HCT116 (cell line): Measurements from ENCODE around the gene TMA7. TPM values are rescaled to one million over a fixed set of nuclear protein-coding genes. Genes with fewer than 3 reads are reported as not detected.

Experiments used
- ATAC-seq: fragments of 200-7000 bp; cut with Tn5 transposase; 2 replicates; pipeline ENCODE4 v1.9.1; 2020; ENCODE audit warnings: mild to moderate bottlenecking, moderate library complexity
- BruUV-seq: library from RNA; stranded (reverse); fragments of 400-500 nt; replicated peaks from 2 replicates; lab custom pipeline; 2021; lab: Mats Ljungman, UMichigan
- CTCF ChIA-PET: fragments of 300-600 bp; sonication (Branson Sonifier 250); formaldehyde crosslinking; loops from one replicate; lab custom pipeline; 2021; ENCODE audit warnings: antibody characterized with exemption; lab: Charles Lee
- POLR2A ChIA-PET: fragments of 300-600, 350-600 bp; sonication (Branson Sonifier 250); formaldehyde crosslinking; loops from one replicate; lab custom pipeline; 2021; ENCODE audit warnings: antibody characterized with exemption; lab: Charles Lee
- RAD21 ChIA-PET, 2 experiments: fragments of 300-600 bp; sonication (Branson Sonifier 250); formaldehyde crosslinking; loops; one replicate each; lab custom pipeline; 2023; ENCODE audit warnings: low total read pairs in 2 of 2; ENCODE audit not compliant: uncharacterized antibody in 2 of 2, unreplicated experiment in 2 of 2, low non-redundant PET in 1 of 2; lab: Charles Lee
- DNase-seq: peaks from one replicate; pipeline ENCODE4 v3.0.0-alpha.2; 2010; ENCODE audit warnings: low read depth, low spot score
- H2AFZ ChIP-seq: fragments of 200-600 bp; shearing (Covaris generic), sonication (generic); 2 replicates; pipeline ENCODE4 v1.6.1; 2017; ENCODE audit warnings: low read depth, mixed run types, mixed read lengths, antibody characterized with exemption, low read length; ENCODE audit not compliant: poor library complexity, severe bottlenecking
- H3K27ac ChIP-seq: 2 replicates; pipeline ENCODE4 v1.5.1; 2012; ENCODE audit warnings: low read depth, low read length
- H3K27me3 ChIP-seq: fragments of 200-600 bp; sonication (generic); 2 replicates; pipeline ENCODE4 v1.6.1; 2016; ENCODE audit warnings: mixed run types, low read length, mixed read lengths; ENCODE audit not compliant: insufficient read depth
- H3K36me3 ChIP-seq, 2 experiments: fragments of 200-500 bp in 1 of 2; fragments of 200-600 bp in 1 of 2; sonication (Bioruptor generic) in 1 of 2; sonication (generic) in 1 of 2; 2 replicates each; pipeline versions ENCODE4 v1.5.1 to v1.6.1; 2014 to 2016; ENCODE audit warnings: low read length in 2 of 2, inconsistent platforms in 1 of 2, mixed read lengths in 1 of 2, mixed run types in 1 of 2; ENCODE audit not compliant: insufficient read depth in 2 of 2, control insufficient read depth in 1 of 2
- H3K4me1 ChIP-seq, 2 experiments: fragments of 200-600 bp in 1 of 2; sonication (generic) in 1 of 2; 2 replicates each; pipeline versions ENCODE4 v1.5.1 to v1.6.1; 2012 to 2017; ENCODE audit warnings: low read length in 2 of 2, inconsistent platforms in 1 of 2, mild to moderate bottlenecking in 1 of 2, mixed read lengths in 1 of 2, mixed run types in 1 of 2, moderate library complexity in 1 of 2; ENCODE audit not compliant: insufficient read depth in 2 of 2, control insufficient read depth in 1 of 2
- H3K4me2 ChIP-seq: fragments of 200-600 bp; sonication (generic); 2 replicates; pipeline ENCODE4 v1.6.1; 2017; ENCODE audit warnings: mixed run types, low read length, mixed read lengths
- H3K4me3 ChIP-seq, 2 experiments: fragments of 200-600 bp in 1 of 2; sonication (generic) in 1 of 2; replicated peaks in 1 of 2; 2 replicates each; pipeline ENCODE4 v1.5.1; 2011 to 2016; ENCODE audit warnings: low read length in 2 of 2, control low read depth in 1 of 2, low read depth in 1 of 2, mild to moderate bottlenecking in 1 of 2, mixed read lengths in 1 of 2, mixed run types in 1 of 2
- H3K79me2 ChIP-seq: fragments of 200-600 bp; sonication (generic); 2 replicates; pipeline ENCODE4 v1.6.1; 2017; ENCODE audit warnings: mild to moderate bottlenecking, mixed run types, low read length, moderate library complexity, mixed read lengths; ENCODE audit not compliant: insufficient read depth
- H3K9ac ChIP-seq: fragments of 200-600 bp; sonication (generic); 2 replicates; pipeline ENCODE4 v1.6.1; 2016; ENCODE audit warnings: low read length, mixed read lengths
- H3K9me2 ChIP-seq: fragments of 200-600 bp; sonication (generic), shearing (Covaris generic); 2 replicates; pipeline ENCODE4 v1.6.1; 2017; ENCODE audit warnings: mixed run types, mild to moderate bottlenecking, moderate library complexity; ENCODE audit not compliant: insufficient read depth
- H3K9me3 ChIP-seq, 2 experiments: fragments of 200-500 bp in 1 of 2; fragments of 200-600 bp in 1 of 2; sonication (Bioruptor generic) in 1 of 2; sonication (generic) in 1 of 2; 2 replicates each; pipeline ENCODE4 v1.6.1; 2014 to 2017; ENCODE audit warnings: low read length in 2 of 2, mixed read lengths in 2 of 2, inconsistent platforms in 1 of 2, low read depth in 1 of 2, mild to moderate bottlenecking in 1 of 2, mixed run types in 1 of 2, moderate library complexity in 1 of 2; ENCODE audit not compliant: control insufficient read depth in 1 of 2, insufficient read depth in 1 of 2
- H4K20me1 ChIP-seq: fragments of 200-600 bp; sonication (generic), shearing (Covaris generic); 2 replicates; pipeline ENCODE4 v1.6.1; 2017; ENCODE audit warnings: mixed run types, mild to moderate bottlenecking, moderate library complexity; ENCODE audit not compliant: insufficient read depth
- ATF3 ChIP-seq: IDR thresholded peaks from 2 replicates; pipeline ENCODE4 v1.6.1; 2012
- CBX3 ChIP-seq: IDR thresholded peaks from 2 replicates; pipeline ENCODE4 v1.6.1; 2012; ENCODE audit warnings: low read depth
- EGR1 ChIP-seq: IDR thresholded peaks from 2 replicates; pipeline ENCODE4 v1.6.1; 2012; ENCODE audit warnings: low read depth
- EZH2 ChIP-seq: fragments of 200-600 bp; sonication (generic); IDR thresholded peaks from 2 replicates; pipeline ENCODE4 v1.6.1; 2017; ENCODE audit warnings: antibody characterized with exemption, mixed run types
- EZH2phosphoT487 ChIP-seq: fragments of 200-600 bp; IDR thresholded peaks from 2 replicates; pipeline ENCODE4 v1.6.1; 2018; ENCODE audit warnings: antibody characterized with exemption, borderline replicate concordance
- FOSL1 ChIP-seq: IDR thresholded peaks from 2 replicates; pipeline ENCODE4 v1.6.1; 2012; ENCODE audit warnings: low read depth
- JUND ChIP-seq: IDR thresholded peaks from 2 replicates; pipeline ENCODE4 v1.6.1; 2012
- POLR2AphosphoS5 ChIP-seq: IDR thresholded peaks from 2 replicates; pipeline ENCODE4 v1.6.1; 2011; ENCODE audit warnings: mild to moderate bottlenecking, low read depth, low read length, moderate library complexity
- RAD21 ChIP-seq: IDR thresholded peaks from 2 replicates; pipeline ENCODE4 v1.6.1; 2012; ENCODE audit warnings: low read depth, mild to moderate bottlenecking
- REST ChIP-seq: IDR thresholded peaks from 2 replicates; pipeline ENCODE4 v1.6.1; 2012; ENCODE audit warnings: low read depth
- SP1 ChIP-seq: IDR thresholded peaks from 2 replicates; pipeline ENCODE4 v1.6.1; 2012; ENCODE audit warnings: low read depth
- SRF ChIP-seq: IDR thresholded peaks from 2 replicates; pipeline ENCODE4 v1.6.1; 2012; ENCODE audit warnings: low read depth
- YY1 ChIP-seq: IDR thresholded peaks from 2 replicates; pipeline ENCODE4 v1.6.1; 2011; ENCODE audit warnings: low read length, low read depth, moderate library complexity, mild to moderate bottlenecking; ENCODE audit not compliant: insufficient replicate concordance; ENCODE audit errors: extremely low read depth
- intact Hi-C: fragments of 100-400 bp; cut with micrococcal nuclease; formaldehyde crosslinking; loops from 2 replicates; pipeline ENCODE4 v1.10.0; 2022
- total RNA-seq: library from RNA; stranded (reverse); gene quantifications from one replicate; pipeline ENCODE4 v1.2.1, GENCODE V29; 2021; ENCODE audit not compliant: unreplicated experiment
- TF ChIP-seq, protein P1 (sequence below): IDR thresholded peaks from 2 replicates; pipeline ENCODE4 v1.6.1; 2011; ENCODE audit warnings: mild to moderate bottlenecking, low read length, moderate library complexity; ENCODE audit not compliant: insufficient replicate concordance; ENCODE audit errors: extremely low read depth

TMA7 gene
- total RNA-seq, 1 experiment from 2014 or later, result 334 TPM

DNA sequence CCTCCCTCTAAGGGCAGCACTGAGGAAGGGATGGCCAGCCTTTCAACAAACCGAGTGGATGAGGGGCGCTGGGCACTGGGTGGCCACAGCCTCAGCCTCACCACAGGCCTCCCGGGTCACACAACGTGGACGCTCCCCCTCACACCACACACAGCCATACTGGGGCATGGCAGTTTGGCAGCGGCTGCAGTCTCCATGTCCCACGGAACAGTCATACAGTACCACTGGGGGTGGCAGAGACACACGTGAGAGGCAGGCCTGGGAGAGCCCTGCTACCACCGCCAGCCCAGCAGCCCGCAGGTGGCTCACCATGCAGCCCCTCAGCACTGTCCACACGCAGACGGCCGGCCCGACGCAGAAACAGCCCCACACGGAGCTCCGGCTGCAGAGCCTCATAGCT, 21.9 kb upstream of the TMA7 start:
- Histone ChIP-seq H3K4me1 (no peaks in the 10 kb centered on the region), H4K20me1 (no peaks in the 10 kb centered on the region), H2AFZ (no peak overlapping the region), H3K79me2 (no peaks in the 10 kb centered on the region), H3K9ac (no peak overlapping the region), H3K36me3 (no peaks in the 10 kb centered on the region; a peak in 1 of 4 replicates), H3K4me2 (no peak overlapping the region), H3K9me3 (no peaks in the 10 kb centered on the region), H3K27ac (no peak overlapping the region), H3K9me2 (no peaks in the 10 kb centered on the region), H3K4me3 (no peak overlapping the region), H3K27me3 (no peaks in the 10 kb centered on the region)
- no peak for ATAC-seq
- DNase-seq, result no peak
- intact Hi-C loops, result no loop called here
- BruUV-seq, result no TSS peak
- TF ChIP-seq RAD21, result no peak
- no peak for TF ChIP-seq EZH2phosphoT487
- TF ChIP-seq, protein P1, sequence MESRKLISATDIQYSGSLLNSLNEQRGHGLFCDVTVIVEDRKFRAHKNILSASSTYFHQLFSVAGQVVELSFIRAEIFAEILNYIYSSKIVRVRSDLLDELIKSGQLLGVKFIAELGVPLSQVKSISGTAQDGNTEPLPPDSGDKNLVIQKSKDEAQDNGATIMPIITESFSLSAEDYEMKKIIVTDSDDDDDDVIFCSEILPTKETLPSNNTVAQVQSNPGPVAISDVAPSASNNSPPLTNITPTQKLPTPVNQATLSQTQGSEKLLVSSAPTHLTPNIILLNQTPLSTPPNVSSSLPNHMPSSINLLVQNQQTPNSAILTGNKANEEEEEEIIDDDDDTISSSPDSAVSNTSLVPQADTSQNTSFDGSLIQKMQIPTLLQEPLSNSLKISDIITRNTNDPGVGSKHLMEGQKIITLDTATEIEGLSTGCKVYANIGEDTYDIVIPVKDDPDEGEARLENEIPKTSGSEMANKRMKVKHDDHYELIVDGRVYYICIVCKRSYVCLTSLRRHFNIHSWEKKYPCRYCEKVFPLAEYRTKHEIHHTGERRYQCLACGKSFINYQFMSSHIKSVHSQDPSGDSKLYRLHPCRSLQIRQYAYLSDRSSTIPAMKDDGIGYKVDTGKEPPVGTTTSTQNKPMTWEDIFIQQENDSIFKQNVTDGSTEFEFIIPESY, result no peak
- TF ChIP-seq REST, result no peak
- no peak for TF ChIP-seq CBX3
- TF ChIP-seq EGR1, result no peak
- TF ChIP-seq SRF, result no peak
- no peak for TF ChIP-seq JUND
- TF ChIP-seq POLR2AphosphoS5, result no peak
- no peak for TF ChIP-seq YY1
- TF ChIP-seq FOSL1, result no peak
- TF ChIP-seq EZH2, result no peak
- TF ChIP-seq SP1, result no peak
- no peak for TF ChIP-seq ATF3
- ChIA-PET CTCF (no interaction called here), RAD21 (no interaction called here), POLR2A (no interaction called here)
